Spleen (tissue), 11 donors: Measurements from ENCODE around the gene POLE. TPM values are rescaled to one million over a fixed set of nuclear protein-coding genes. Genes with fewer than 3 reads are reported as not detected.
A peak's percentile ranks its signal among the peaks of the same experiment; 100 is the strongest.

Experiments used
- DNase-seq: peaks from one replicate; pipeline ENCODE4 v3.0.0-alpha.2; 2020
- H3K27ac ChIP-seq, 8 donors: fragments of 200-600 bp; sonication (generic) in 7 of 8; 1 replicate in 4 of 8; 2 replicates in 4 of 8; pipeline versions ENCODE4 v1.5.0 to v1.8.0; 2016 to 2021; ENCODE audit warnings: inconsistent platforms in 4 of 8, mild to moderate bottlenecking in 4 of 8, moderate library complexity in 1 of 8
- H3K27me3 ChIP-seq, 7 donors: fragments of 200-600 bp; sonication (generic) in 6 of 7; replicated peaks in 1 of 7; 1 replicate in 4 of 7; 2 replicates in 3 of 7; pipeline versions ENCODE4 v1.5.0 to v1.8.0; 2016 to 2021; ENCODE audit warnings: inconsistent platforms in 3 of 7, mild to moderate bottlenecking in 1 of 7
- H3K36me3 ChIP-seq, 6 donors: fragments of 200-600 bp; sonication (generic) in 5 of 6; 1 replicate in 4 of 6; 2 replicates in 2 of 6; pipeline versions ENCODE4 v1.5.0 to v1.8.0; 2016 to 2021; ENCODE audit warnings: inconsistent platforms in 2 of 6
- H3K4me1 ChIP-seq, 6 donors: fragments of 200-600 bp; sonication (generic) in 5 of 6; 1 replicate in 3 of 6; 2 replicates in 3 of 6; pipeline versions ENCODE4 v1.5.0 to v1.8.0; 2016 to 2021; ENCODE audit warnings: inconsistent platforms in 3 of 6
- H3K4me3 ChIP-seq, 8 donors: fragments of 200-600 bp; sonication (generic) in 7 of 8; 1 replicate in 4 of 8; 2 replicates in 4 of 8; pipeline versions ENCODE4 v1.5.0 to v1.8.0; 2016 to 2021; ENCODE audit warnings: inconsistent platforms in 4 of 8, mild to moderate bottlenecking in 4 of 8, moderate library complexity in 2 of 8
- H3K9me3 ChIP-seq, 8 donors: fragments of 200-600 bp; sonication (generic) in 7 of 8; 1 replicate in 4 of 8; 2 replicates in 4 of 8; pipeline versions ENCODE4 v1.5.0 to v1.8.0; 2016 to 2021; ENCODE audit warnings: inconsistent platforms in 4 of 8
- CTCF ChIP-seq, 11 experiments: fragments of 200-600 bp in 7 of 11; fragments of 450-650 bp in 4 of 11; sonication (generic) in 4 of 11; IDR thresholded peaks in 8 of 11; conservative IDR thresholded peaks in 3 of 11; 1 replicate in 7 of 11; 2 replicates in 4 of 11; pipeline versions ENCODE4 v1.4.0 to v1.8.0; 2016 to 2021; ENCODE audit warnings: antibody characterized with exemption in 11 of 11, inconsistent platforms in 4 of 11, mild to moderate bottlenecking in 1 of 11
- POLR2A ChIP-seq, 3 donors: fragments of 450-650 bp; IDR thresholded peaks; one replicate each; pipeline ENCODE4 v1.5.1; 2017; ENCODE audit warnings: antibody characterized with exemption in 3 of 3, mild to moderate bottlenecking in 1 of 3
- POLR2AphosphoS5 ChIP-seq, 3 donors: sonication (generic); formaldehyde crosslinking; IDR thresholded peaks; one replicate each; pipeline ENCODE4 v1.5.1; 2017; ENCODE audit warnings: antibody characterized with exemption in 3 of 3
- WGBS, 5 donors: extraction: QIAGEN DNeasy Blood & Tissue Kit in 3 of 5; methylation state at CpG; one replicate each; pipeline versions ENCODE4 v1.1.5 to v1.1.7; 2013 to 2018; 5-methylcytosine and 5-hydroxymethylcytosine counted together
- intact Hi-C: fragments of 100-400 bp; cut with DNase I; formaldehyde crosslinking; loops from one replicate; pipeline ENCODE4 v1.15.0; 2023; ENCODE audit warnings: low total_unique reads
- polyA plus RNA-seq, 3 donors: library from polyadenylated mRNA; stranded (reverse); fragments of 200-250 nt; gene quantifications; one replicate each; pipeline ENCODE4 v1.2.1, GENCODE V29; 2013
- total RNA-seq, 7 donors: library from RNA; depleted of rRNA in 3 of 7; stranded (reverse); fragments of >200 nt in 3 of 7; fragmentation: NEBNext Ultra II Directional in 4 of 7; extraction: Animal tissue kit (Norgen Biotek cat#: 25700) in 4 of 7; gene quantifications; one replicate each; pipeline versions ENCODE4 v1.1.0 to v1.2.1, GENCODE V29; 2016 to 2021
- donor health status: healthy with polysubstance abuse.
- donor health status: DM: no; HTN: no; CAD: no; lungs with moderate emphysema.
- donor health status: DM: no; HTN: no; CAD: no.
- donor health status: Bipolar disorder and iron deficiency.
- donor health status: healthy.
- donor health status: DM: no; HTN: no; CAD: no.
- donor health status: DM: yes; HTN: yes; CAD: no.

Gene POLE
- total and polyA plus RNA-seq, 10 donors = 18.1 to 122 (median 89.4) TPM

- no peak for DNase-seq
These were observed 104.3 kb downstream of the POLE start for GRCh38 chr12:132582582-132583410.

GRCh38 chr12:132582058-132582420 is 105.1 kb downstream of the POLE start:
- Histone ChIP-seq H3K4me1 (no peaks in the 10 kb centered on the region), H3K27me3 (no peaks in the 10 kb centered on the region), H3K9me3 (no peaks in the 10 kb centered on the region), H3K4me3 (peak overlapping the region in 2 of 8 donors; percentile 22 to 28), H3K36me3 (peaks cover 4 to 78% (median 26%) of the 10 kb centered on the region in 6 donors), H3K27ac (no peak overlapping the region)
- no peak for DNase-seq
- TF ChIP-seq CTCF (IDR thresholded peaks at IDR 0.05 in 8 of 11, conservative IDR thresholded peaks at IDR 0.05 in 3 of 11) (no peak), POLR2AphosphoS5 (IDR thresholded peaks at IDR 0.05) (no peak), POLR2A (IDR thresholded peaks at IDR 0.05) (no peak)
- intact Hi-C loops = no loop called here
- 66 to 85% (median 79%) methylated on average over 20 to 24 of the region's 24 CpGs for WGBS, 5 donors

More at GRCh38 chr12:132582582-132583410, 104.3 kb downstream of the POLE start:
- peak overlapping the region in 2 of 8 donors; percentile 22 to 28 for H3K4me3 ChIP-seq
- no peaks in the 10 kb centered on the region for H3K9me3 ChIP-seq
- peaks cover 4 to 71% (median 18%) of the 10 kb centered on the region in 6 donors for H3K36me3 ChIP-seq
- no peaks in the 10 kb centered on the region for H3K27me3 ChIP-seq
- WGBS, 5 donors = 85 to 96% (median 88%) methylated on average over 45 to 89 of the region's 89 CpGs
- H3K27ac ChIP-seq = peak overlapping the region in 1 of 8 donors; percentile 7
- H3K4me1 ChIP-seq = no peaks in the 10 kb centered on the region
- no peak for TF ChIP-seq POLR2A (IDR thresholded peaks at IDR 0.05)
- no peak for TF ChIP-seq CTCF (IDR thresholded peaks at IDR 0.05 in 8 of 11, conservative IDR thresholded peaks at IDR 0.05 in 3 of 11)
- TF ChIP-seq POLR2AphosphoS5 (IDR thresholded peaks at IDR 0.05) = peak in 2 of 3 donors; percentile 12 to 25
- intact Hi-C loops = no loop called here

GRCh38 chr12:132581348-132582057 is 105.6 kb downstream of the POLE start:
- no peaks in the 10 kb centered on the region for H3K4me1 ChIP-seq
- no peak overlapping the region for H3K4me3 ChIP-seq
- H3K9me3 ChIP-seq = no peaks in the 10 kb centered on the region
- WGBS, 5 donors = 78 to 89% (median 88%) methylated on average over 8 to 17 of the region's 17 CpGs
- H3K27ac ChIP-seq = no peak overlapping the region
- TF ChIP-seq CTCF (IDR thresholded peaks at IDR 0.05 in 8 of 11, conservative IDR thresholded peaks at IDR 0.05 in 3 of 11) (no peak), POLR2AphosphoS5 (IDR thresholded peaks at IDR 0.05) (no peak), POLR2A (IDR thresholded peaks at IDR 0.05) (no peak)
- intact Hi-C loops = no loop called here
- peaks cover 4 to 84% (median 31%) of the 10 kb centered on the region in 6 donors for H3K36me3 ChIP-seq
- no peaks in the 10 kb centered on the region for H3K27me3 ChIP-seq
- DNase-seq = no peak
